Coronary artery (tissue), 2 donors: ENCODE measurements around the gene PLXNA3.
"Not testable (repeated sequence)": the region's sequence is repeated elsewhere in the genome, so short reads cannot be mapped to it uniquely, and the experiment has no call there.

Experiments
- DNase-seq: peaks from one replicate; pipeline ENCODE4 v3.0.0-alpha.2; 2017; ENCODE audit warnings: low spot score
- H3K27ac ChIP-seq, 2 donors: fragments of 200-600 bp; sonication (generic); one replicate each; pipeline ENCODE4 v1.5.1; 2016 to 2019
- H3K4me3 ChIP-seq: fragments of 200-600 bp; sonication (generic); 2 replicates; pipeline ENCODE4 v1.5.1; 2016; ENCODE audit warnings: mild to moderate bottlenecking, moderate library complexity
- CTCF ChIP-seq: fragments of 200-600 bp; sonication (generic); IDR thresholded peaks from one replicate; pipeline ENCODE4 v1.5.1; 2019; ENCODE audit warnings: antibody characterized with exemption

The PLXNA3 gene

GRCh38 chrX:154488336-154489075 is 30.4 kb downstream of the PLXNA3 start:
- H3K27ac ChIP-seq, result peak overlapping the region in 1 of 2 donors; percentile 87
- TF ChIP-seq CTCF, result no peak
- H3K4me3 ChIP-seq, result peak overlapping the region; percentile 72
- peak; percentile 70 for DNase-seq

GRCh38 chrX:154489182-154489581 is 31.1 kb downstream of the PLXNA3 start:
- Histone ChIP-seq H3K27ac (peak overlapping the region; percentile 87 to 88), H3K4me3 (peak overlapping the region; percentile 72)
- TF ChIP-seq CTCF, result no peak
- no peak for DNase-seq

- H3K27ac ChIP-seq, result peak overlapping the region; percentile 87 to 88
Measured at GRCh38 chrX:154490021-154490413, 31.9 kb downstream of the PLXNA3 start.

GRCh38 chrX:154490414-154491083 is 32.5 kb downstream of the PLXNA3 start, which contains the start of gene SLC10A3:
Gene SLC10A3, minus strand, starts transcription at chrX:154490629. Its CDS starts 1,689 bp downstream, at chrX:154488940.
- peak within 1 kb of the TSS; percentile 87 to 88 for H3K27ac ChIP-seq
- peak within 1 kb of the TSS; percentile 72 for H3K4me3 ChIP-seq
- TF ChIP-seq CTCF, result no peak
- peak; percentile 96 for DNase-seq

More at GRCh38 chrX:154490021-154490413, 31.9 kb downstream of the PLXNA3 start:
- TF ChIP-seq CTCF, result no peak
- no peak for DNase-seq
- peak overlapping the region; percentile 72 for H3K4me3 ChIP-seq

- DNase-seq, result no peak
- no peak for TF ChIP-seq CTCF
- Histone ChIP-seq H3K27ac (no peak overlapping the region), H3K4me3 (no peak overlapping the region)
Measured at GRCh38 chrX:154494715-154495114, 36.6 kb downstream of the PLXNA3 start.

DNA sequence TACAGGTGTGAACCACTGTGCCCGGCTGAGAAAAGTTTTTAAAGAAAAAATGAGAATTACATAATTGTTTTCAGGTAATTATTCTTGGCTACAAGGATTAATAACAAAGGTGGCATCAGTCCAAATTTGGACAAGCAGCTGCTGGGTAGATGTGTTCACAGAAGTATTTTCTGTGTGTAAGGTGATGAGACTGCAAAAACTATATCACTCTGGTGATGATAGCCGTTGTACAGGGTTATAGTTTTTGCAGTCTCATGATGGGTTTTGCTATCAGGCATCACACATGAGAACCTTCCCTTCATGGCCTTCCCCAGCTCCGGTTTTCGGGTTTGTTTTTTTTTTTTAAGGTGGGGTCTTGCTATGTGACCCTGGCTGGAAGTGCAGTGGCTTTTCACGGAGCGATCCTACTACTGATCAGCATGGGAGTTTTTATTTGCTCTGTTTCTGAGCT is 37.4 kb downstream of the PLXNA3 start:
- no peak for TF ChIP-seq CTCF
- Histone ChIP-seq H3K4me3 (no peak overlapping the region), H3K27ac (no peak overlapping the region)
- DNase-seq, result no peak

- not testable (repeated sequence) for H3K27ac ChIP-seq, H3K4me3 ChIP-seq, DNase-seq
Measured at GRCh38 chrX:154496591-154497137, 38.6 kb downstream of the PLXNA3 start.

- not testable (repeated sequence) for H3K4me3 ChIP-seq, H3K27ac ChIP-seq, DNase-seq
Measured at GRCh38 chrX:154501423-154501822, 43.3 kb downstream of the PLXNA3 start.
